GM10847 (cell line): ENCODE measurements around the gene SNX32.

Source experiments
- POLR2A ChIP-seq: IDR thresholded peaks from 2 replicates; pipeline ENCODE4 v1.6.1; 2011; ENCODE audit not compliant: insufficient read length; ENCODE audit errors: extremely low read depth

Gene SNX32

DNA sequence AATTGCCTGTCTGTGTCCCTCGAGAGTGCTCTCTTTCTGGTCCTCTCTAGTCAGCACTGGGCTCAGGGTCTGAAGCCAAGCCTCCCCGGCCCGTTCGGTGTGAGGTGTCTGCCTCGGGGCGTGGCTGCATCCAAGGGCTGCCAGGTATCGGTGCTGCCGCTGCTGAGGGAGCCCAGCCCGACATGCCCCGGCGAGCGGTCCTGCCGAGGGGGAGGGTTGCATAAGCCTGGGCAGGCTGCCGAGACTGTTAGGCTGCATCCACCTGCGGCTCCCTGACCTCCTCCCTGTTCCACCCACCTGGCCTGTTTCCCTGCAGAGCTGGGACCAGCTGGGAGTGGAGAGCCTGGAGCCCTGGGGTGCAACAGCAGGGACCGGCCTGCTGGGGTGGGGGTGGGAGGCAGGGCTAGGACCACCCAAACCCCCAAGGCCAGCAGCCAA lies 40.6 kb upstream of the SNX32 start:
- TF ChIP-seq POLR2A = no peak

- no peak for TF ChIP-seq POLR2A
Measured at GRCh38 chr11:65793625-65794400, 40.0 kb upstream of the SNX32 start.

DNA sequence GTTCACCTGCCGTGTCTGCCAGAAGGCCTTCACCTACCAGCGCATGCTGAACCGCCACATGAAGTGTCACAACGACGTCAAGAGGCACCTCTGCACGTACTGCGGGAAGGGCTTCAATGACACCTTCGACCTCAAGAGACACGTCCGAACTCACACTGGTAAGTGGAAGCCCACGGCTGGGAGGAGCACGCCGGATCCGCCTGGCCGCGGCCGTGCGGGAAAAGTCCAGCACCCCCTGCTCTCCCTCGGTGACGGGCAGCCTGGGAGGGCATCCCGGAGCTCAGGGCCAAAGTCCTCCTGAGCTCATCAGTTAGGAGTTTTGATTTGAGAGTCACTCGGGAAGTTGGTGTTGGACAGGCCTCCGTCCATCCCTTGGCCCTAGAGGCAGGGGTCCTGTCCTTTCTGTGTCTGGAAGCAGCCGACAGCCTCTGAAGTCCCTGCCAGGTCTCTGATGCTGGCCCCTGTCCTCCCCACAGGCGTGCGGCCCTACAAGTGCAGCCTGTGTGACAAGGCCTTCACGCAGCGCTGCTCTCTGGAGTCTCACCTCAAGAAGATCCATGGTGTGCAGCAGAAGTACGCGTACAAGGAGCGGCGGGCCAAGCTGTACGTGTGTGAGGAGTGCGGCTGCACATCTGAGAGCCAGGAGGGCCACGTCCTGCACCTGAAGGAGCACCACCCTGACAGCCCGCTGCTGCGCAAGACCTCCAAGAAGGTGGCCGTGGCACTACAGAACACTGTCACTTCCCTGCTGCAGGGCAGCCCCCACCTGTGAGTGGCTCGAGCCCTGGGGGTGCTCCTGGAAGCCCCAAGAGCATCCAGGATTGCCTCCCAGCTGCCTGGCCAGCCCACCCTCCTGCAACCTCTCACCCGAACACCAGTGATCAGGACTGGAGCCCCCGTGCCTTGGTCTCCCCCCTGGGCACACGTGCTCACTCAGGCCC lies 38.9 kb upstream of the SNX32 start:
- TF ChIP-seq POLR2A = no peak

DNA sequence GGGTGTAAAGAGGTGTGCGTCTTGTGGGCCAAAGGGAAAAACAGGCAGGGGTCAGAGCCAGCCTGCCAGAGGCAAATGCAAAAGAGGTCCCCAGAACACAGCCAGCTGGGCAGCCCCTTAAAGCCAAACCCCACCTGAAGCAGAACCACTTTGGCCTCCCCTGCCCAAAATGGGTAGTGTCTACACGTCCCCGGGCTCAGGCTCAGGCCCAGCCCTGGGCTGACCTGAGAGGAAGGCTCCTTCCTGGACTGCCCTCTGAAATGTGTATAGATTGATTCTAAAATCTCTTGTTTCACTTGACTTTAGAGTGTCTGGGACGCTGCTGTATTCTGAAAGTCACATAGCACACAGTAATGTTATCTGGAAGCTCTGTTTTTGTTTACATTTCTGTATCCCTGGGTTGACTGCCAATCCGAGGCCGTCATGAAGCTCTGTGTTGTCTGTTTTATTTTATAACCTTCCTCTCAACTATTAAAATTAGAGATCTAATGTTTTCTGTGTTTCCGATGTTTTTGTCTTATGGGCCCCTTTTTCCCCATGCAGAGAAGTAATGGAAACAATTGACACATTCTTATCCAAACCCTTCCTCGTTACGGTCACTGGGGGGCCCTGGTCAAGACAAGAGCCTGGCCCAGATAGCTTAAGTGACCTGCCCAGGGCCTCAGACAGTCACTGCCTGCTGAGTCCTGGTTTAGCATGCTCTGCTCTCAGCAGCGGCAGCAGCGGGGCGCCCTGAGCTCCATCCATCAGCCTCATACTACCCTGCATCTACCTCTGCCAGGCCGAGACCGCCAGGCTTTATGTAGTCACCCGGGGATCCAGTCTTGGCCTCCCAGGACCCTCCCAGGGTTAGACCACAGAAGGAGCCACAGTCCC lies 36.8 kb upstream of the SNX32 start:
- no peak for TF ChIP-seq POLR2A

- no peak for TF ChIP-seq POLR2A
Measured at GRCh38 chr11:65797711-65798110, 36.1 kb upstream of the SNX32 start.

- TF ChIP-seq POLR2A = no peak
Measured at GRCh38 chr11:65798882-65799281, 34.9 kb upstream of the SNX32 start.

- TF ChIP-seq POLR2A = no peak
Measured at GRCh38 chr11:65801153-65801987, 32.4 kb upstream of the SNX32 start.

DNA sequence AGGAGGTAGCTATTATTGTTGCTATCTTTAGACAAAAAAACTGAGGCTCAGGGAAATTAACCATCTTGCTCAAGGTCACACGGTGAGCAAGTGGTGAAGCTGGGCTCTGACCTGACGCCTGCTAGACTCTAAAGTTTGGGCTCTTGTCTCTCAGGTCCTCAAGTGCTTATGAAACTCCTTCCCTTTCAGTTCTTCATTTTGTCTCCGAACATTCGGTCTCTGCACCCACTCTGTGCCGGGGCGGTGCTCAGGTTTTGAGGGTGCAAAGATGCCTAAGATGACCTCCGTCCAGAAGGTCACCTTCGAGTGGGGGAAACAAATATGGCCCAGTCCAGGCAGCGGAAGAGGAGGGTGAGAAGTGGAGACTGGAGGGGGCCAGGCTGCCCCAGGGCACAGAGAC lies 30.9 kb upstream of the SNX32 start:
- no peak for TF ChIP-seq POLR2A

DNA sequence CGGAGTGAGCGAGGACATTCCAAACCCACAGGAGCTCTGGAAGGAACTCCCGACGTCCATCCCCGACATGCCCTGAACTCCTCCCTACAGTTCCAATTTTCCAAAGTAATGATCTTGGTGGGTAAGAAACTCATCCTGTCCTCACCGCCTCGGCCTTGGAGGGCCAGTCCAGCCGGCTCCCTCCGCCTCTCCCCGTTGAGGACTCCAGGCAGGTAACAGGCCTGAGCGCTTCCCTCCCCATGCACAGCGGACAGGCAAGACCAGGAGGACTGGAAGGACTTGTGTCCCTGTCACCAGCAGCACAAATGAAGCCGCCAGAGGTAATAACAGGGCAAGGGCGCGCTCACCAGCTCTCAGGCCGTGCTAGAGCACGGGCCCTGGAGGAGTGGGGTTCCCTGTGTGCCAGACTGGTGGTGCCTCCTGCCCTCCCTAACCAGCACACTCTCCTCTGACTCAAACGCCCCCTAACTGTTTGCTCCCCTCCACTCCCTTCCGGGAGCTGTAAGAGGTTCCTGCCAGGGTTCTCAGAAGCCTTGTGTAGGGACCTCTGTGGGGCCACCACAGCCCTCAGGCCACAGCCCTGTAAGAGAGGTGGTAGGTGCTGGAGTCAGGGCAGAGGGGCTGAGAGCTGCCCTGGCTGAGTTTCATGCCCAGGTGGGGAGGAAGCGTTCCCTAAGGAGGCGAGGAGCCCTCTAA lies 29.8 kb upstream of the SNX32 start:
- no peak for TF ChIP-seq POLR2A

- no peak for TF ChIP-seq POLR2A
Measured at GRCh38 chr11:65806979-65807378, 26.8 kb upstream of the SNX32 start.

DNA sequence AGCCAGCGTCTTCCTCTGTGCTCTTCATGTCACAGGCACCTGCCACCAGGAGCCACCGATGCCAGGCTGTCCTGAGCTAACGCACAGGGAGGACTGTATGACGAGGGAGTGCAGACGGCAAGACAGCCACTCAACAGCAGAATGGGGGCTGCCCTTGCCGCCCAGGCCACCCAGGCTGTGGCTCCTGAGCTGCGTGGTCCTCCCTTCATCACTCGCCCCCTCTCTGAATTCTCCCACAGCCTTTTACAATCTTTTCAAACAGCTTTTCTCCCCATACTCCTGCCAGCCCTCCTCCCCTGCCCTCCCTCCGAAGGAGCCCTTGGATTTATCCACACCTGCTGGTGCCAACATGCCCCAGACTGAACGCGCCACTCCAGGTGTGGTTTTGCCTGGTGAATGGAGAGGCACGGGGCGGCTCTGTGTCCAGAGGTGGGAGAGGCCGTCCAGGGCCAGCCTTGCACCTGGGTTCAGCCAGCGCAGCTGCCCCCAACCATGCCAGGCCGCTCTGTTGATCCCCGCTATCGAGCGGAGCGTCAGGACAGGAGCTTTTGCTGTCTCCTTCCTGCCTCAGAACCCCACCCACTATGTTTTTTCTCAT lies 24.9 kb upstream of the SNX32 start:
- no peak for TF ChIP-seq POLR2A

DNA sequence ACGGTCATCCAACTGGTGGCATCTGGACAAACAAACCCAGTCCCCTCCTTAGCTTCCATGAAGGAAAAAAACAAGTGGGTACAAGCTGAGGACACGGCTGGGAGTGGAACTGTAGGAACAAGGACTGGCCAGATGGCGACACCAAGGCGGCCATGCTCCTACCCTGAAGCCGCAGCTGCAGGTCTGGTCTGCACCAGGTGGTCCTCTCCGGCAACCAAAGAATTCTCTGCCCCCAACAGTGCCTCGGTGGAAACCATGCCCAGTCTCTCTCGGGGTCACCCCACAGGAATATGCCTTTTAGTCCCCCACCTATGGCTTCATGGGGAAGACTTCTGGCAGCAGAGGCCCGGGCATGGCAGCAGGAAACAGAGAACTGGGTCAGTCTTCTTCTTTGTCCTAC lies 24.3 kb upstream of the SNX32 start:
- TF ChIP-seq POLR2A = no peak
